WERI-Rb-1 (cell line): ENCODE results near the gene ZFHX3.

Source experiments
- DNase-seq: peaks from one replicate; pipeline ENCODE4 v3.0.0-alpha.2; 2020
- H3K27ac ChIP-seq: fragments of 250-450 bp; sonication (Bioruptor Pico); 2 replicates; pipeline ENCODE4 v1.5.1; 2020; ENCODE audit warnings: mild to moderate bottlenecking, moderate library complexity
- H3K27me3 ChIP-seq: fragments of 250-450 bp; sonication (Bioruptor Pico); 2 replicates; pipeline ENCODE4 v1.5.1; 2021; ENCODE audit warnings: mild to moderate bottlenecking, low read depth, moderate library complexity; ENCODE audit not compliant: insufficient read depth, severe bottlenecking
- H3K36me3 ChIP-seq: fragments of 250-450 bp; sonication (Bioruptor Pico); 2 replicates; pipeline ENCODE4 v1.5.1; 2020; ENCODE audit warnings: mild to moderate bottlenecking, moderate library complexity
- H3K4me3 ChIP-seq: 2 replicates; pipeline ENCODE4 v1.5.1; 2011; ENCODE audit warnings: low read depth, mild to moderate bottlenecking, control low read depth, low read length
- H3K9me3 ChIP-seq: fragments of 250-450 bp; sonication (Bioruptor Pico); 2 replicates; pipeline ENCODE4 v1.5.1; 2021; ENCODE audit warnings: mild to moderate bottlenecking, moderate library complexity; ENCODE audit not compliant: severe bottlenecking
- CTCF ChIP-seq: IDR thresholded peaks from 2 replicates; pipeline ENCODE4 v1.5.1; 2011; ENCODE audit warnings: low read depth, mild to moderate bottlenecking, control low read depth, inconsistent platforms, low read length

The ZFHX3 gene

DNA sequence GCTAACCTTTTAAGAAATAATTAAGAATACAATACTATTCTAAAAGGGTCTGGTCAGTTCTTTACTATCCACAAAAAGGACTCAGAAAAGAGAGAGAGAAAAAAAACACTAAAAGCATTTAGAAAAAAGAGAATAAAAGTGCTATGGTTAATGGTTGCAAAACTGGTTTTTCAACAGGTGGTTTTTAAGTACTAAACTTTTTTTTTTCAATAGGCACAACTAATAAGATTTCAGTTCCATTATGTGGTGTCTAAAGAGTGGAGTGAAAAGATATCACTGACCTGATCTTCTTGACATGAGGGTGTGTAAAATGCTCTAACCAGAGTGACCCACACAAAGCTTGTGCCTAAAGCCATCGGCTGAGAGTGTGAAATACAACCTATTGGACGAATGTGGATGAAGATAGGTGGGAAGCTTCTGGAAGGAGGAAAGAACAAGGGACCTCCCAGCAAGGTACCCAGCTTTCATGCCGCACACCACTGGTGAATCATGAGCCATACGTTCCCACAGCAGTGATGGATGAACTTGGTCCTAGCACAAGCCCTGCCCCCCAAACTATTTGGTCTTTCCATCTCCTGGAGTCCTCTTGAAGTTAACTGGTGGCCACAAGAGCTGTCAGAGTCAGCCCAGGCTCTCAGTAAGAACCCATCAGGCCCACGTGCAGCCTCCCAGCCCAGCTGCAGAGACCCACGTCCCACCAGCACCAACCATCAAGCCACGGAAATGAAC, 103.0 kb downstream of the ZFHX3 start:
- Histone ChIP-seq H3K4me3 (no peak overlapping the region), H3K9me3 (no peaks in the 10 kb centered on the region), H3K27me3 (no peaks in the 10 kb centered on the region), H3K36me3 (peaks cover 16% of the 10 kb centered on the region), H3K27ac (no peak overlapping the region)
- DNase-seq: no peak
- TF ChIP-seq CTCF: no peak

- Histone ChIP-seq H3K27ac (no peak overlapping the region), H3K36me3 (peaks cover 3% of the 10 kb centered on the region), H3K9me3 (no peaks in the 10 kb centered on the region), H3K27me3 (no peaks in the 10 kb centered on the region), H3K4me3 (no peak overlapping the region)
- no peak for TF ChIP-seq CTCF
- DNase-seq: no peak
Observed at GRCh38 chr16:72942021-72942420, 105.9 kb downstream of the ZFHX3 start.

DNA sequence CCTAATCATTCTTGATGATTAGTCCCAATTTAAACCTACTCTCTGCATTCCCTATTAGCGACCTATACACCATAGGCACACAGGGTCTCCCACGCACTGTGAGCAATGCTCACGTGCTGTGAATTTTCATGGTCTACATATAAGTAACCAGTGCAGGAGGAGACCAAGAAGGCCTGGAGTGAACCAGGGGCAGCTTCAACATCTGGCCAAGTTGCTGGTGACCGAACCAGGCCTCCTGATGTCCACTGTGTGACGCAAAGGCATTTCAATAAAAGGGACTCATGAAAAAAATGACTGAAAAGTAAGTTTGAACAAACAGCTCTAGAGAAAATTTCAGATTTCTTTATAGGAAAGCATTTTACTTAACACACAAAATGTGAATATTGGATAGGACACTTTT, 107.0 kb downstream of the ZFHX3 start:
- Histone ChIP-seq H3K27me3 (no peaks in the 10 kb centered on the region), H3K9me3 (no peaks in the 10 kb centered on the region), H3K27ac (no peak overlapping the region), H3K4me3 (no peak overlapping the region), H3K36me3 (no peaks in the 10 kb centered on the region; the same call in 1 of the 2 replicates)
- TF ChIP-seq CTCF: no peak
- no peak for DNase-seq

- Histone ChIP-seq H3K4me3 (no peak overlapping the region), H3K9me3 (no peaks in the 10 kb centered on the region), H3K27ac (no peak overlapping the region), H3K36me3 (no peaks in the 10 kb centered on the region; the same call in 1 of the 2 replicates), H3K27me3 (no peaks in the 10 kb centered on the region)
- TF ChIP-seq CTCF: no peak
- DNase-seq: no peak
Observed at GRCh38 chr16:72939247-72939646, 108.7 kb downstream of the ZFHX3 start.

DNA sequence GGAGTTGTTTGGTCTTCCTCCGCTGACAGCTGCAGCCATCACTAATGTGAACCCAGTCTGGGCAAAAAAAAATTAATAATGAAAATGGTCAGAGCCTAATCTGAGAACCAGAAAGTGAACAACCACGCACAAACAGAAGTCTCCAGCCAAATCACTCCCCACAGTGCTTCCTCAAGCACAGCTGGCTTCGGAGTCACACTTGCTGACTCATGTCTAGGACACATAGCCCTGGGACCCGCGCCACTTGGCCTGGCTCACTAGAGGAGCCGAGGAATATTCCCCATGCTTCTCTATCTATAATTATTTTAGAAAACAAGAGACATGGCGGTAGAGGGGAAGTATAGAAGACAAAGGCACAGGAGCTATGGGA, 109.1 kb downstream of the ZFHX3 start:
- no peaks in the 10 kb centered on the region for H3K9me3 ChIP-seq
- no peak for TF ChIP-seq CTCF
- H3K4me3 ChIP-seq: no peak overlapping the region
- no peak for DNase-seq
- H3K36me3 ChIP-seq: no peaks in the 10 kb centered on the region; the same call in 1 of the 2 replicates
- no peak overlapping the region for H3K27ac ChIP-seq
- H3K27me3 ChIP-seq: no peaks in the 10 kb centered on the region
